GM12873 (cell line): ENCODE measurements around the gene CCDC192.

Experiments
- CTCF ChIP-seq: IDR thresholded peaks from 2 replicates; pipeline ENCODE4 v1.5.1; 2012; ENCODE audit warnings: low read depth, mild to moderate bottlenecking, moderate library complexity, low read length, control low read depth; ENCODE audit not compliant: insufficient read depth; ENCODE audit errors: missing control alignments

CCDC192 gene

GRCh38 chr5:127694518-127695171 lies 8.5 kb upstream of the CCDC192 start:
- no peak for TF ChIP-seq CTCF

- TF ChIP-seq CTCF, result no peak
These were observed 7.8 kb upstream of the CCDC192 start for GRCh38 chr5:127695346-127695745.

GRCh38 chr5:127696683-127697082 lies 6.5 kb upstream of the CCDC192 start:
- no peak for TF ChIP-seq CTCF

- no peak for TF ChIP-seq CTCF
These were observed 5.1 kb upstream of the CCDC192 start for GRCh38 chr5:127697894-127698600.

- TF ChIP-seq CTCF, result no peak
These were observed 3.8 kb upstream of the CCDC192 start for GRCh38 chr5:127699416-127699815.

GRCh38 chr5:127700237-127700766 lies 2.9 kb upstream of the CCDC192 start:
- TF ChIP-seq CTCF, result no peak

GRCh38 chr5:127702434-127702833 lies 757 bp upstream of the CCDC192 start:
- no peak for TF ChIP-seq CTCF
